ENCODE data around the gene POR.

GRCh38 chr7:75994388-75995051 is 79.6 kb downstream of the POR start, which contains the start of gene TMEM120A:
- TF ChIP-seq CTCF (conservative IDR thresholded peaks at IDR 0.05; ENCODE audit: low read depth, low read length) = peak; percentile 41
- TF ChIP-seq EZH2 (IDR thresholded peaks at IDR 0.05; ENCODE audit: borderline replicate concordance, low read depth, low read length, poor library complexity, severe bottlenecking) = no peak

Data from A673 (cell line).